IMR-90 (cell line): ENCODE measurements around the gene ERBB4.

ENCODE experiments used
- BHLHE40 ChIP-seq: fragments of 150-350 bp; IDR thresholded peaks from 2 replicates; pipeline ENCODE4 v1.6.1; 2016; ENCODE audit warnings: mild to moderate bottlenecking, low read depth, low read length
- CEBPB ChIP-seq: IDR thresholded peaks from 2 replicates; pipeline ENCODE4 v1.6.1; 2012; ENCODE audit warnings: low read depth, low read length, improper control_type of control experiment
- CHD1 ChIP-seq: IDR thresholded peaks from 2 replicates; pipeline ENCODE4 v1.6.1; 2012; ENCODE audit warnings: low read depth, low read length, improper control_type of control experiment
- CTCF ChIP-seq: conservative IDR thresholded peaks from 2 replicates; pipeline ENCODE4 v1.5.1; 2012; ENCODE audit warnings: mild to moderate bottlenecking, low read depth, low read length, improper control_type of control experiment
- MAZ ChIP-seq: IDR thresholded peaks from 2 replicates; pipeline ENCODE4 v1.6.1; 2012; ENCODE audit warnings: low read depth, mild to moderate bottlenecking, low read length, improper control_type of control experiment, moderate library complexity, borderline replicate concordance
- MXI1 ChIP-seq: IDR thresholded peaks from 2 replicates; pipeline ENCODE4 v1.6.1; 2012; ENCODE audit warnings: low read depth, mild to moderate bottlenecking, low read length, moderate library complexity, borderline replicate concordance
- POLR2A ChIP-seq: IDR thresholded peaks from 2 replicates; pipeline ENCODE4 v1.6.1; 2012; ENCODE audit warnings: mild to moderate bottlenecking, low read depth, low read length
- RAD21 ChIP-seq: IDR thresholded peaks from 2 replicates; pipeline ENCODE4 v1.6.1; 2012; ENCODE audit warnings: low read length, improper control_type of control experiment
- RCOR1 ChIP-seq: IDR thresholded peaks from 2 replicates; pipeline ENCODE4 v1.6.1; 2012; ENCODE audit warnings: mild to moderate bottlenecking, low read length, improper control_type of control experiment; ENCODE audit not compliant: insufficient replicate concordance
- RFX5 ChIP-seq: IDR thresholded peaks from 2 replicates; pipeline ENCODE4 v1.8.0; 2012; ENCODE audit warnings: low read depth, mild to moderate bottlenecking, low read length, moderate library complexity
- SMC3 ChIP-seq: fragments of 150-350 bp; IDR thresholded peaks from 2 replicates; pipeline ENCODE4 v1.6.1; 2016; ENCODE audit warnings: low read depth, mild to moderate bottlenecking, antibody characterized with exemption, low read length, moderate library complexity
- TF ChIP-seq, protein P1 (sequence below): fragments of 150-350 bp; IDR thresholded peaks from 2 replicates; pipeline ENCODE4 v1.6.1; 2017; ENCODE audit warnings: mild to moderate bottlenecking, antibody characterized with exemption, low read length, low read depth
- TF ChIP-seq, protein P2 (sequence below): fragments of 150-350 bp; IDR thresholded peaks from 2 replicates; pipeline ENCODE4 v1.6.1; 2016; ENCODE audit warnings: low read depth, mild to moderate bottlenecking, low read length, moderate library complexity, borderline replicate concordance

DNA sequence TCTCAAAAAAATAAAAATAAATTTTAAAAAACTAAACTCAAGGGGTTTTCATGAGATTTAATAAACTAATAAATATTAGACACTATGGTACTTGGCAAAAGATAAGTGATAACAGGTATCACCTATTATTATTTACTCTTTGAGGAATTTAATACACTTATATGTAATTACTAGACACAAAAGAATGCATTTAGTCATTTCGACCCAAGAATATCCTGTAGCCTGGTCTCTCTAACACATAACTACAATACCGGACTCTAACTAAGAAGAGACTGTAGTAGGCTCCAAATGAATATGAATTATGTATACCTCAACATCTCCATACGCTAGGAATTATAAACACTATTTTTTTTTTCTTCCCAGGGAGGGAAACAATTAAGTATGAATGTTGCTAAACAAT is 1131.5 kb downstream of the ERBB4 start:
- TF ChIP-seq CTCF (no peak), MXI1 (no peak), RAD21 (no peak), POLR2A (no peak), RCOR1 (no peak), CEBPB (no peak), MAZ (no peak), RFX5 (no peak), CHD1 (no peak), BHLHE40 (no peak), SMC3 (no peak)
- TF ChIP-seq, protein P1, sequence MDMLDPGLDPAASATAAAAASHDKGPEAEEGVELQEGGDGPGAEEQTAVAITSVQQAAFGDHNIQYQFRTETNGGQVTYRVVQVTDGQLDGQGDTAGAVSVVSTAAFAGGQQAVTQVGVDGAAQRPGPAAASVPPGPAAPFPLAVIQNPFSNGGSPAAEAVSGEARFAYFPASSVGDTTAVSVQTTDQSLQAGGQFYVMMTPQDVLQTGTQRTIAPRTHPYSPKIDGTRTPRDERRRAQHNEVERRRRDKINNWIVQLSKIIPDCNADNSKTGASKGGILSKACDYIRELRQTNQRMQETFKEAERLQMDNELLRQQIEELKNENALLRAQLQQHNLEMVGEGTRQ, result no peak
- TF ChIP-seq, protein P2, sequence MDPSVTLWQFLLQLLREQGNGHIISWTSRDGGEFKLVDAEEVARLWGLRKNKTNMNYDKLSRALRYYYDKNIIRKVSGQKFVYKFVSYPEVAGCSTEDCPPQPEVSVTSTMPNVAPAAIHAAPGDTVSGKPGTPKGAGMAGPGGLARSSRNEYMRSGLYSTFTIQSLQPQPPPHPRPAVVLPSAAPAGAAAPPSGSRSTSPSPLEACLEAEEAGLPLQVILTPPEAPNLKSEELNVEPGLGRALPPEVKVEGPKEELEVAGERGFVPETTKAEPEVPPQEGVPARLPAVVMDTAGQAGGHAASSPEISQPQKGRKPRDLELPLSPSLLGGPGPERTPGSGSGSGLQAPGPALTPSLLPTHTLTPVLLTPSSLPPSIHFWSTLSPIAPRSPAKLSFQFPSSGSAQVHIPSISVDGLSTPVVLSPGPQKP, result no peak
